ENCODE results near the gene SIRPG. TPM values are rescaled to one million over a fixed set of nuclear protein-coding genes. Genes with fewer than 3 reads are reported as not detected.
A peak's percentile ranks its signal among the peaks of the same experiment; 100 is the strongest.

SIRPG gene
- total RNA-seq, 1 experiment from 2014 or later: not detected

DNA sequence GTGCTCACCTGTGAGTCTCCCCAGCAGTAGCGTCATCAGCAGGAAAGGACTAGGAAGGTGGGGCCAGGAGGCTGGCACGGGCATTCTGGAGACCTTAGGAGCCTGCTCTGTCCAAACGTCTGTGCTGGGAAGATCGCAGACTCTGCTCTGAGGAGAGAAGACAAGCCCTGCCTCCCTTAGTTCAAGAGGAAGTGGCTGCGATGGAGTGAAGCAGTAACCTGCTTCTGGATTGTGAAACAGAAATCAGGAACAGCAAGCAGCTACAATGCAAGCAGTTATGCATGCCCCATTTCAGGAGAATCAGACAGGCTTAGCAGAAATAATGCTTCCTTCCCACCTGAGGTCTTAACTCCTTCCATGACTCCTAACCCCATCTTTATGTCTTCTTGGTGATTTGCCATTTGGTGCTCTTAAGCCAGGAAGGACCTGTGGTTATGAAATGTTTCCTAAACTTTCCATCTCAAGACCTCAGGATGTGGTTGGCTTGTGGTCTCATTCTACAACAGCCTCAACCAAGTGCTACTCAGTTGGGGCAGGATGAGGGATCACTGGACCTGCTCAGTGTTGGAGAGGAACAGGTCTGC is 37.6 kb downstream of the SIRPG start, which contains the start of gene SIRPB1:
SIRPB1 (minus strand) TSS at position 149 of the 584 bp plus-strand sequence; CDS start at position 84, 65 bp downstream.
- Histone ChIP-seq H3K79me1 (ENCODE audit: insufficient read depth, low read depth, low read length, poor library complexity, severe bottlenecking) (no peaks in the 10 kb centered on the region), H3T11ph (ENCODE audit: low read length) (no peak within 1 kb of the TSS), H4K8ac (replicated peaks; ENCODE audit: insufficient read length, low read depth, low read length) (no peak within 1 kb of the TSS), H3K27me3 (ENCODE audit: insufficient read depth, low read length) (no peaks in the 10 kb centered on the region; the same call in 1 of the 2 replicates), H3K4me1 (ENCODE audit: insufficient read depth, low read length) (no peaks in the 10 kb centered on the region), H2BK120ac (ENCODE audit: low read depth, low read length, poor library complexity, severe bottlenecking) (no peak within 1 kb of the TSS), H3K18ac (ENCODE audit: insufficient read length, low read depth, low read length) (no peak within 1 kb of the TSS), H2AFZ (ENCODE audit: low read length) (no peak within 1 kb of the TSS), H2BK20ac (ENCODE audit: low read depth, low read length, poor library complexity, severe bottlenecking) (no peak within 1 kb of the TSS), H3K4ac (ENCODE audit: low read depth, low read length) (no peak within 1 kb of the TSS), H3K79me2 (ENCODE audit: insufficient read depth, low read length) (no peaks in the 10 kb centered on the region), H2BK5ac (ENCODE audit: insufficient read length, low read length) (no peak within 1 kb of the TSS), H3K9me3 (ENCODE audit: control insufficient read depth, low read depth, low read length) (no peaks in the 10 kb centered on the region), H3K27ac (ENCODE audit: insufficient read length, low read depth, low read length) (no peak within 1 kb of the TSS), H3K56ac (ENCODE audit: insufficient read length, low read depth, low read length) (no peak within 1 kb of the TSS), H4K91ac (ENCODE audit: insufficient read length, low read depth, low read length) (no peak within 1 kb of the TSS), H3K9ac (ENCODE audit: extremely low read depth, insufficient read length, low read length) (no peak within 1 kb of the TSS), H2AK5ac (ENCODE audit: insufficient read length, low read length) (no peak within 1 kb of the TSS), H3K14ac (ENCODE audit: insufficient read depth, low read length) (no peak within 1 kb of the TSS), H3K23me2 (ENCODE audit: insufficient read length, low read depth, low read length, poor library complexity, severe bottlenecking) (no peaks in the 10 kb centered on the region), H4K5ac (ENCODE audit: insufficient read length, low read depth, low read length) (no peak within 1 kb of the TSS), H2BK15ac (ENCODE audit: low read depth, low read length) (no peak within 1 kb of the TSS), H3K4me2 (ENCODE audit: insufficient read depth, insufficient read length, low read length) (no peak within 1 kb of the TSS), H4K20me1 (ENCODE audit: control insufficient read depth, insufficient read depth, insufficient read length) (no peaks in the 10 kb centered on the region), H2BK12ac (ENCODE audit: insufficient read length, low read depth, low read length) (no peak within 1 kb of the TSS), H3K23ac (ENCODE audit: insufficient read length, low read depth, low read length) (no peak within 1 kb of the TSS)
- DNase-seq: no peak
- Mint-ChIP-seq H3K36me3 (ENCODE audit: insufficient read depth in 1 of 3, low read depth in 3 of 3) (no peaks in the 10 kb centered on the region; a peak in 1 of 7 replicates), H3K4me1 (peaks cover 8 to 11% of the 10 kb centered on the region in 2 experiments), H3K27me3 (ENCODE audit: low read depth) (peaks cover 5% of the 10 kb centered on the region), H3K9me3 (peaks cover 2 to 4% of the 10 kb centered on the region in 2 experiments), H3K4me3 (no peak within 1 kb of the TSS), H3K27ac (peak within 1 kb of the TSS in 1 of 3 experiments; percentile 42; a peak in 1 of 7 replicates)
- no CpG with 5 or more reads among the region's 5 CpGs for WGBS (ENCODE audit: extremely low coverage, insufficient read length, low lambda C conversion rate)
- TF ChIP-seq, protein P1, sequence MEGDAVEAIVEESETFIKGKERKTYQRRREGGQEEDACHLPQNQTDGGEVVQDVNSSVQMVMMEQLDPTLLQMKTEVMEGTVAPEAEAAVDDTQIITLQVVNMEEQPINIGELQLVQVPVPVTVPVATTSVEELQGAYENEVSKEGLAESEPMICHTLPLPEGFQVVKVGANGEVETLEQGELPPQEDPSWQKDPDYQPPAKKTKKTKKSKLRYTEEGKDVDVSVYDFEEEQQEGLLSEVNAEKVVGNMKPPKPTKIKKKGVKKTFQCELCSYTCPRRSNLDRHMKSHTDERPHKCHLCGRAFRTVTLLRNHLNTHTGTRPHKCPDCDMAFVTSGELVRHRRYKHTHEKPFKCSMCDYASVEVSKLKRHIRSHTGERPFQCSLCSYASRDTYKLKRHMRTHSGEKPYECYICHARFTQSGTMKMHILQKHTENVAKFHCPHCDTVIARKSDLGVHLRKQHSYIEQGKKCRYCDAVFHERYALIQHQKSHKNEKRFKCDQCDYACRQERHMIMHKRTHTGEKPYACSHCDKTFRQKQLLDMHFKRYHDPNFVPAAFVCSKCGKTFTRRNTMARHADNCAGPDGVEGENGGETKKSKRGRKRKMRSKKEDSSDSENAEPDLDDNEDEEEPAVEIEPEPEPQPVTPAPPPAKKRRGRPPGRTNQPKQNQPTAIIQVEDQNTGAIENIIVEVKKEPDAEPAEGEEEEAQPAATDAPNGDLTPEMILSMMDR (conservative IDR thresholded peaks at IDR 0.05): no peak

Measured in H9 (cell line).